ENCODE measurements around the gene PRKG1. TPM values are rescaled to one million over a fixed set of nuclear protein-coding genes. Genes with fewer than 3 reads are reported as not detected.

PRKG1 gene
- total RNA-seq, 1 experiment from 2014 or later = 16.5 TPM

GRCh38 chr10:52287866-52288265 lies 1213.6 kb downstream of the PRKG1 start (continued):
- TF ChIP-seq ZNF532 (CRISPR knock-in tag; IDR thresholded peaks at IDR 0.05; ENCODE audit: borderline replicate concordance) = no peak
- TF ChIP-seq ZNF138 (CRISPR knock-in tag; conservative IDR thresholded peaks at IDR 0.05) = no peak
- no peak for TF ChIP-seq NR1H2 (CRISPR knock-in tag; IDR thresholded peaks at IDR 0.05)
- no peak for TF ChIP-seq CDX4 (CRISPR knock-in tag; IDR thresholded peaks at IDR 0.05; ENCODE audit: borderline replicate concordance)
- TF ChIP-seq IRF1 (CRISPR knock-in tag; IDR thresholded peaks at IDR 0.05) = no peak
- TF ChIP-seq MYBL2 (CRISPR knock-in tag; IDR thresholded peaks at IDR 0.05) = no peak
- TF ChIP-seq JAZF1 (CRISPR knock-in tag; IDR thresholded peaks at IDR 0.05) = no peak
- TF ChIP-seq EMX1 (CRISPR knock-in tag; IDR thresholded peaks at IDR 0.05) = no peak
- no peak for TF ChIP-seq NR2C2 (CRISPR knock-in tag; IDR thresholded peaks at IDR 0.05)
- no peak for TF ChIP-seq SP1 (CRISPR knock-in tag; conservative IDR thresholded peaks at IDR 0.05)

GRCh38 chr10:52297747-52298146 lies 1223.5 kb downstream of the PRKG1 start:
- ATAC-seq (no peak), DNase-seq (ENCODE audit: low spot score) (no peak)
- Mint-ChIP-seq H3K27ac (no peak overlapping the region), H3K9me3 (peaks cover 4% of the 10 kb centered on the region; the same call in 1 of the 2 replicates), H3K27me3 (ENCODE audit: low read depth) (no peaks in the 10 kb centered on the region), H3K36me3 (no peaks in the 10 kb centered on the region), H3K4me3 (no peak overlapping the region), H3K4me1 (no peaks in the 10 kb centered on the region)
- ChIA-PET POLR2A (no interaction called here), CTCF (interaction anchor here (1.1 kb wide), 1 partner anchor 10 kb away, joined by 3 read pairs; no protein-coding TSS in a partner anchor)
- TF ChIP-seq CREB1 (CRISPR knock-in tag; IDR thresholded peaks at IDR 0.05) (no peak), GABPB1 (CRISPR knock-in tag; IDR thresholded peaks at IDR 0.05) (no peak), ZNF121 (CRISPR knock-in tag; IDR thresholded peaks at IDR 0.05) (no peak), ZNF671 (CRISPR knock-in tag; IDR thresholded peaks at IDR 0.05) (no peak), ZNF512 (CRISPR knock-in tag; IDR thresholded peaks at IDR 0.05; ENCODE audit: borderline replicate concordance) (no peak), ZNF416 (CRISPR knock-in tag; IDR thresholded peaks at IDR 0.05) (no peak), NR1H2 (CRISPR knock-in tag; IDR thresholded peaks at IDR 0.05) (no peak), E2F4 (CRISPR knock-in tag; IDR thresholded peaks at IDR 0.05; ENCODE audit: borderline replicate concordance, low read depth) (no peak), TEAD4 (CRISPR knock-in tag; IDR thresholded peaks at IDR 0.05) (no peak), ARID4B (CRISPR knock-in tag; IDR thresholded peaks at IDR 0.05; ENCODE audit: borderline replicate concordance) (no peak), ZNF423 (CRISPR knock-in tag; IDR thresholded peaks at IDR 0.05) (no peak), PRDM15 (CRISPR knock-in tag; IDR thresholded peaks at IDR 0.05) (no peak)

All from WTC11 (cell line).